G401 (cell line): ENCODE results near the gene TPM2. TPM values are rescaled to one million over a fixed set of nuclear protein-coding genes. Genes with fewer than 3 reads are reported as not detected.
"Not testable (repeated sequence)": the region's sequence is repeated elsewhere in the genome, so short reads cannot be mapped to it uniquely, and the experiment has no call there.

ENCODE experiments used
- DNase-seq: peaks from one replicate; pipeline ENCODE4 v3.0.0-alpha.2; 2015; ENCODE audit warnings: low spot score
- in situ Hi-C: cut with HindIII; loops from 2 replicates; pipeline ENCODE4 v1.10.0; 2016; ENCODE audit warnings: low sequenced_read_pairs, mixed read lengths
- total RNA-seq: library from RNA; depleted of rRNA; stranded (reverse); fragments of >200 nt; shearing (Covaris generic); gene quantifications from 2 replicates; pipeline ENCODE4 v1.2.3, GENCODE V29; 2014

Gene TPM2
- total RNA-seq, 1 experiment from 2014 or later = 439 TPM

- in situ Hi-C loops = no loop called here
- no peak for DNase-seq
Measured at GRCh38 chr9:35661756-35662350, 27.9 kb downstream of the TPM2 start.

- in situ Hi-C loops = no loop called here
- DNase-seq = peak; percentile 90
Measured at GRCh38 chr9:35660966-35661415, 28.7 kb downstream of the TPM2 start.

GRCh38 chr9:35659340-35659739 lies 30.4 kb downstream of the TPM2 start:
- in situ Hi-C loops = no loop called here
- DNase-seq = peak; percentile 30

- peak; percentile 54 for DNase-seq
- in situ Hi-C loops = no loop called here
Measured at GRCh38 chr9:35658968-35659220, 30.8 kb downstream of the TPM2 start.

- peak; percentile 91 for DNase-seq
- in situ Hi-C loops = no loop called here
Measured at GRCh38 chr9:35658137-35658967, 31.4 kb downstream of the TPM2 start, which contains the start of gene CCDC107. CCDC107 (plus strand) TSS chr9:35658292; CDS start chr9:35658380, 88 bp downstream.

- DNase-seq = peak; percentile 99
- in situ Hi-C loops = no loop called here
Measured at GRCh38 chr9:35657546-35658136, 32.1 kb downstream of the TPM2 start, which contains the start of gene RMRP. RMRP (minus strand) TSS chr9:35658019.

GRCh38 chr9:35656831-35657545 lies 32.7 kb downstream of the TPM2 start:
- in situ Hi-C loops = no loop called here
- peak; percentile 80 for DNase-seq

- DNase-seq = no peak
- in situ Hi-C loops = no loop called here
Measured at GRCh38 chr9:35656348-35656747, 33.4 kb downstream of the TPM2 start.

- in situ Hi-C loops = no loop called here
- no peak for DNase-seq
Measured at GRCh38 chr9:35653611-35654010, 36.1 kb downstream of the TPM2 start.

GRCh38 chr9:35652829-35653209 lies 36.9 kb downstream of the TPM2 start:
- no peak for DNase-seq
- in situ Hi-C loops = no loop called here

GRCh38 chr9:35651956-35652828 lies 37.5 kb downstream of the TPM2 start:
- no peak for DNase-seq
- in situ Hi-C loops = no loop called here

GRCh38 chr9:35650341-35651158 lies 39.2 kb downstream of the TPM2 start, which contains the start of gene SIT1:
SIT1 (minus strand) TSS chr9:35650931; CDS start chr9:35650853, 78 bp downstream.
- DNase-seq = no peak
- in situ Hi-C loops = no loop called here

- DNase-seq = no peak
- in situ Hi-C loops = no loop called here
Measured at GRCh38 chr9:35649431-35650340, 40.0 kb downstream of the TPM2 start.

- in situ Hi-C loops = no loop called here
- DNase-seq = peak; percentile 89
Measured at GRCh38 chr9:35646533-35647265, 43.0 kb downstream of the TPM2 start.

- peak; percentile 67 for DNase-seq
- in situ Hi-C loops = no loop called here
Measured at GRCh38 chr9:35646153-35646532, 43.6 kb downstream of the TPM2 start.

GRCh38 chr9:35645736-35646135 lies 44.0 kb downstream of the TPM2 start:
- in situ Hi-C loops, DNase-seq: not testable (repeated sequence)
